Activated naive CD4-positive, alpha-beta T cell treated with anti-CD3 and anti-CD28 coated beads, Interleukin-2, amount 50 U/mL, for 72 hours (primary cell): ENCODE data around the gene ENAH. TPM values are rescaled to one million over a fixed set of nuclear protein-coding genes. Genes with fewer than 3 reads are reported as not detected.
"Not testable (repeated sequence)": the region's sequence is repeated elsewhere in the genome, so short reads cannot be mapped to it uniquely, and the experiment has no call there.

Source experiments
- ATAC-seq, 2 donors: fragments of 150-1000 bp; cut with Tn5 transposase; 2 replicates each; pipeline ENCODE4 v1.10.0; 2021; ENCODE audit warnings: mild to moderate bottlenecking in 2 of 2, moderate library complexity in 2 of 2
- DNase-seq, 2 donors: peaks; one replicate each; pipeline ENCODE4 v3.0.0; 2021 to 2022; ENCODE audit warnings: low spot score in 2 of 2
- H3K27ac Mint-ChIP-seq, 2 donors: one replicate each; pipeline ENCODE4 v1.8.0; 2022; ENCODE audit warnings: mild to moderate bottlenecking in 2 of 2, mixed read lengths in 2 of 2
- H3K36me3 Mint-ChIP-seq, 2 donors: one replicate each; pipeline ENCODE4 v1.8.0; 2022; ENCODE audit warnings: mixed read lengths in 2 of 2
- H3K9me3 Mint-ChIP-seq, 2 donors: one replicate each; pipeline ENCODE4 v1.8.0; 2022; ENCODE audit warnings: mixed read lengths in 2 of 2
- total RNA-seq, 2 donors: library from RNA; stranded (reverse); gene quantifications; one replicate each; pipeline ENCODE4 v1.2.3, GENCODE V29; 2022

The ENAH gene
- total RNA-seq, result under 1 TPM; 0.09 to 0.89 TPM

DNA sequence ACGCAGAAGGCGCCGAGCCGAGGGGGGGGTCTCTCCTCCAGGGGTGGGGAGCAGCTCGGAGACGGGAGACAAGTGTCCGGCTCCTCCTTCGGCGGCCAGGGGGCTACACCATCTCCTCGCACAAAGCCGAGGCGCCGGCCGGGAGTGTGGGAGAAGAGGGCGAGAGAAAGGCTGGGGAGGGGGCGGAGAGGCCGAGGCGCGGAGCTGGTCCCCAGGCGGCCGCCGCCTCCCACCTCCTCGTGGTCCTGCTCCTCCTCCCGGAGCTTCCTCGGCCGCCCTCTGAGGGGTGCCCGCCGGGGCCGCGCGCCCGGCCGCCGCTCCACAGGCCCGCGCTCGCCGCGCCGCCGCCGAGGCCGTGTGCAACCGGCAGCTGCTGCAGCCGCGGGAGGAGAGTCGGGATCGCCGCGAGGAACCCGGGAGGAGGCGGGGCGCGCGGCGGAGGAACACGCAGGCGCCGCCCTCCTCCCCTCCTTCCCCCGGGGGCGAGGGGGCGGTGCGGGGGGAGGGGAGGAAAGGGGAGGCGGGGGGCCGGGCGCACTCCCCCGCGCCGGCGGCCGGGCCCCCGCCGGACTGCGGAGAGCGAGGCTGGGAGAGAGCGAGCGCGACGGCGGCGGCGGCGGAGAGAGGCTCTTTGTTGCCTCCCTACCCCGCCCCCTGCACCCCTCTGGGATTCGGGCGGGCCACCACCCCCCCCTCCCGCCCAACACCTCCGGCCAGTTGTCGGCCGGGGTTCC, at the start of gene ENAH:
Gene ENAH, minus strand, starts transcription at position 395 of the 734 bp plus-strand sequence. CDS start 433 bp downstream, outside the sequence.
- Mint-ChIP-seq H3K27ac (peak within 1 kb of the TSS in 1 of 2 donors; percentile 88), H3K36me3 (peaks cover 7% of the 10 kb centered on the region in 2 donors), H3K9me3 (no peaks in the 10 kb centered on the region)
- peak; percentile 76 to 79 for ATAC-seq
- peak in 1 of 2 donors; percentile 46 for DNase-seq

DNA sequence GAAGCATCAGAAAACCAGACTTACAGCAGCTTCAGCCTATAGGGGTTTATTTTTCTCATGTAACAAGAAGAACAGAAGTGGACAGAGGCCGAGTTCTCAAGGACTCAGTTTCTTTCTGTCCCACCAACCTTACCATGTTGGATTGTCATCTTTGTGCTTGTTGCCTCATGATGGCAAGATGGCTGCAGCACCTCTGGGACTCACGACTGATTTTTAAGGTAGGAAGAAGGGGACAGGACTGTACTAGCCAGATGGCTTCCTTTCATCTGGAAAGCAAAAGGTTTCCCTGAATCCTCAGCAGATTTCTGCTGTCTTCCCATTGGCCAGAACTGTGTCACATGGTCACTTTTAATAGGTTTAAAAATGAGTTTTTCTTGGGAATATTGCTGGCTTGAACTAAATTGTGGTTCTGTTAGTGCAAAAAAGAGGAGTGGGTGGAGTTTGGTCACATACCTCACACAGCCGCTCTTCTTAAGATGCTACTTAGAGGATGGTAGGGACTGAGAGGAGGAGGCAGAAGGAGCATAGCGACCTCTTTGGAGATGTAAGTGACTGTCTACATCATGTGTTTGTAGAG, 48.1 kb upstream of the ENAH start:
- no peak overlapping the region for H3K27ac Mint-ChIP-seq
- DNase-seq (no peak), ATAC-seq (no peak)
- no peaks in the 10 kb centered on the region for H3K9me3 Mint-ChIP-seq
- no peaks in the 10 kb centered on the region for H3K36me3 Mint-ChIP-seq

DNA sequence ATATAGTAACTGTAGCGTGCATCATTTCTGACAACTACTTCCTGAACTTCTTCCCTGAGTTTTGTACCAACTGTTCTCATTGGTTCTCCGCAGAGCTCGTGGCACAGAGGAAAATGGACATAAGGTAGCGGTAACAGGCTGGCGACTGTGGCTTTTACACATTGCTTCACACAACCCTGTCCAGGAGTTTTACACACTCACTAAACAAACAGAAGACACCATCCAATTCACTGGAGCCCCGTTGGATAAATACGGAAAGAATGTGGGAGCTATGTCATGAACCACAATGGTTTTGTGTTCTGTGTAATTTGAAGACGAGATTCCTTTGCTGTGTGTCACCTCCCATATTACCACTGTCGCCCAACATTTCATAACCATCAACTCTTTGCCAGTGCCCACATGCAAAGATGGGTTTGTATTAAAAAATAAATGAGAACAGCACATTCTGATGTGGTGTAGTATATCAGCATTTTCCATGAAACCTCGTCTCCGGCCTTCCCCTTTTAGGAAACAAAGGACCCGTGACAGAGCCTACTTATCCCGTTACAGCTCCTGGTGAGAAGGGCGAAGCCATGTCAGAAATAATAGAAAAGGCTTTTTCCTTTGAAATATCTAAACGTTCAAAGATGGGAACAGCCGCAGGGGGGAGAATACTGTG, 47.4 kb upstream of the ENAH start:
- ATAC-seq (no peak), DNase-seq (no peak)
- Mint-ChIP-seq H3K27ac (no peak overlapping the region), H3K9me3 (no peaks in the 10 kb centered on the region), H3K36me3 (no peaks in the 10 kb centered on the region)

DNA sequence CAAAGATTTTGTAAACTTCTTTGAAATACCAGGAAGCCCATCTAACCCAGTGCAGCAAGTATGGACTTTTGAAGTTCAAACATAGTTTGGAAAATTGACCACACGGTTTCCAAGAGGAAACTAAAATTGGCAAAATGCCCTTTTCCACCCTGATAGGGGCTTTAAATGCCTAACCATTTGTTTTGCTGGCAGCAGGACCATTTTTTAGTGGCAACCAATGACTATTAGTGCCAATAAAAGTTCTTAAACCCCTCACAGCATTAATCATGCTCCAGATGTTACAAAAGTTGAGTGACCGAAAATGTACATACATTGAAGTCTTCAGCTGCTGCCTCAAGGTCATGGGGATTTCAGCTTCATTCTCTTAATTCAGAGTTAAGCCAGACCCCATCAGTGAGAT, 46.4 kb upstream of the ENAH start:
- ATAC-seq, result no peak
- H3K27ac Mint-ChIP-seq, result no peak overlapping the region
- no peaks in the 10 kb centered on the region for H3K9me3 Mint-ChIP-seq

DNA sequence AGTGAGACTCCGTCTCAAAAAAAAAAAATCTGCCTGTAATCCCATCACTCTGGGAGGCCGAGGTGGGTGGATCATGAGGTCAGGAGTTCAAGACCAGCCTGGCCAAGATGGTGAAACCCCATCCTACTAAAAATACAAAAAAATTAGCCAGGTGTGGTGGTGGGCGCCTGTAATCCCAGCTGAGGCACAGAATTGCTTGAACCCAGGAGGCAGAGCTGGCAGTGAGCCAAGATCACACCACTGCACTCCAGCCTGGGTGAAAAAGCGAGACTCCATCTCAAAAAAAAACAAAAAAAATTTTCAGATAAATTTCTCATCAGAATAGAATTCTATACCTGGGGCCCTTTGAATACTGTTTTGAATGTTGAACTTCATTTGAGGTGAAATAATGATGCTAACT, 45.3 kb upstream of the ENAH start:
- H3K27ac Mint-ChIP-seq, ATAC-seq, DNase-seq, H3K9me3 Mint-ChIP-seq, H3K36me3 Mint-ChIP-seq: not testable (repeated sequence)

More for the DNA sequence above, 46.4 kb upstream of the ENAH start:
- H3K36me3 Mint-ChIP-seq, result no peaks in the 10 kb centered on the region
- DNase-seq, result no peak

DNA sequence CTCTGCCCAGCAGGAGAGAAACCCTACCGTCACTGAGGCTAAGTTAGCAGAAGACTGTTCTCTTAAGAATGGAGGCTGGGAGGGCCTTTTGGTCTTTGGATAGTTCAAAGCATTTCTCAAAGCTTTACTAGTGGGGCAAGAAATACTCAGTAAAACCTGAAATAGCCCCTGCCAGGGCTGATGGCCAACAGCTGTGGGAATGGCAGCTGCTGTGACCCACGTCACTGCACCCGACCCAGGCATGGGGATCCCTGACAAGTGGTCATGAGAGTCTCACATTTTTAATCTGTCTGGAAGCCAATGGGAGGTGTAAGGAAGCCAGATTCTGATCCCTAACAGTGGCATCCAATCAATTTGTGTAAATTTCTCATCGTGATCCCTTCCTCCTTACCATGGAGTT, 44.5 kb upstream of the ENAH start:
- H3K27ac Mint-ChIP-seq, result no peak overlapping the region
- ATAC-seq (no peak), DNase-seq (no peak)
- no peaks in the 10 kb centered on the region for H3K9me3 Mint-ChIP-seq
- H3K36me3 Mint-ChIP-seq, result no peaks in the 10 kb centered on the region

DNA sequence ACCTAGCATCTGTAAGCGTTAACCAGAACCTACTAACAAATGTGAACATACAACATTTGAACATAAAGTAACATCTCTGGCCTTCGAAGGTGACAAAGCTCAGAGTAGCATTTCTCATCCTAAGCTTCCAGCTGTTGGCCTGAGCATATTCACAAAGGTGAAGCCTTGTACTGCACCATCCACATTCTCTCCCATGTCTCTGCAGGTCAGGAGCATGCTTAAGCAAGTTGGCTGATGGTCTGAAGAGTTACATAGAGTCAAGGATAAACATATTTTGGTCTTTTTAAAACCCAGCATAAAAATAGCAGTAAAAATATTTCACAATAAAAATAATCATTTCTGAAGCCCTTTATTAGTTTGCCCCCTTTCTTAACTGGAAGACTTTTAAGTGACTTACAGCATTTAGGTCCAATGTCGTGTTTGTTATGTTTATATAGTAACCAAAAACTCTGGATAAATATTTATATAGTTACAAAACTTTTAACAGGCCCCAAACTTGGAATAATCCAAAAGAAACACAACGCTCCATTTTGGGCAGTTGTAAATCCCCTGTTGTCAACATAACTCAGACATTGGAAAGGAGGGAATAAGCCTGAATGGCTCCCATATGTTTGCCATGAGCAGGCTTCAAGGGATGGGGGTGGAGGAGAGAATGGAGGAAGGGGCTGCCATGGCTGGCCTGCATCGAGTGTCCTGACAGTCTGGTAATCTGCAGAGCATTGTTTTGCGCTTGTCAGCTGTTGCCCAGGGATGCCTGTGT, 42.8 kb upstream of the ENAH start:
- H3K9me3 Mint-ChIP-seq, result no peaks in the 10 kb centered on the region
- DNase-seq, result no peak
- no peak for ATAC-seq
- H3K27ac Mint-ChIP-seq, result no peak overlapping the region
- no peaks in the 10 kb centered on the region for H3K36me3 Mint-ChIP-seq

DNA sequence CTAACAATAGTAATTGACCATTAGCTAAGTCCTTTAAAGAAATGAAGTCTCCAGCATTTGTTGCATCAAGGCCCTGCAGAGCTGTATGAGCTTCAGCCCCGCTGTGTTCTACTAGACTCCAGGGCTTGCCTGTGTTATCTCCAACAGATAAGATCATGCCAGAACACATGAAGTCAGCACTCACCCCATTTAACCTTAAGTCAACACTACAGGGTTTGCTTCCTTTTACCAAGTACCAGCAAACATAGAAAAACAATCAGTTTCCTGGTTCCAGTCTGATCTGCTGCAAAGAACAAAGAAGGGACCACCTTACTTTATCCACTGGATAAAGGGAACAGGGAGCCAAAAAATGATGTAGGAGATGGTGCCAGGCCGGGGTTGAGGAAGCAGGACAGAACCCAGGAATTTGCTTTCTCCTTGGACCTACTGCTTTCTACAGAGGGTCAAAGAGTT, 41.3 kb upstream of the ENAH start:
- no peak overlapping the region for H3K27ac Mint-ChIP-seq
- no peaks in the 10 kb centered on the region for H3K9me3 Mint-ChIP-seq
- DNase-seq (no peak), ATAC-seq (no peak)
- no peaks in the 10 kb centered on the region for H3K36me3 Mint-ChIP-seq

DNA sequence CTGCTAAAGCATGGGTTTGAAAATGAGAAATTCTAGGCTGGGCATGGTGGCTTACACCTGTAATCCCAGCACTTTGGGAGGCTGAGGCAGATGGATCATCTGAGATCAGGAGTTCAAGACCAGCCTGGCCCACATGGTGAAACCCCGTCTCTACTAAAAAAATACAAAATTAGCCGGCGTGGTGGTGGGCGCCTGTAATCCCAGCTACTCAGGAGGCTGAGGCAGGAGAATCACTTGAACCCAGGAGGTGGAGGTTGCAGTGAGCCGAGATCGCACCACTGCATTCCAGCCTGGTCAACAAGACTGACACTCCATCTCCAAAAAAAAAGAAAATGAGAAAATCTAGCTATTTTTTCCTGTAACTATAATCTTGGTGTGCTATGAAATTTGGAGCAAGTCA, 40.8 kb upstream of the ENAH start:
- not testable (repeated sequence) for H3K36me3 Mint-ChIP-seq, H3K9me3 Mint-ChIP-seq, H3K27ac Mint-ChIP-seq, ATAC-seq, DNase-seq

DNA sequence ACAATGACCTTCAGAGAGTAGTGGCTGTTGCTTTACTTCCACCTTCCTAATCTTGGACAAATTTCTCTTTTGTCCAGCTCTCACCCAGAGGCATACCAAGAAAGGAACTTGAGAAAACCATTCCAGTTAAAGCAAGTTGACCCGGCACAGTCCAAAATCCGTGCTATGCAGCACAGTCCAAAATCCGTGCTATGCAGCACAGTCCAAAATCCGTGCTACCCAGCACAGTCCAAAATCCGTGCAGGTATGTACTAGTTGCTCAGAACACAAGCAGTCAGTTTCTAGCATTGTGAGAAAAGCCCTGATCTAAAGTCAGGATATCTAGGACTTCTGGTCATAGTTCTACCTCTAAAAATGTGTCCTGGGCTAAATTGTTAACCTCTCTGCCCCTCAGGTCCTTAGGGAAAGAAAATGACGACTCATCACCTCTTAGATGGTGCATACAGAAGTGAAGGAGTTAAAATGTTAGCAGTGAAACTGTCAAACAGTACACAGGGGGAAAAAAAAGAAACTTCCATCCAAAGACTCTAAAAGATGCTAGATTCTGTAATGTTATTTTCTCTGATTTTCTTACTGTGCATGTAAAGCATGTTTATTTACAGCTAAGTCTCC, 40.3 kb upstream of the ENAH start:
- DNase-seq (no peak), ATAC-seq (no peak)
- Mint-ChIP-seq H3K9me3 (no peaks in the 10 kb centered on the region), H3K27ac (no peak overlapping the region), H3K36me3 (no peaks in the 10 kb centered on the region)

DNA sequence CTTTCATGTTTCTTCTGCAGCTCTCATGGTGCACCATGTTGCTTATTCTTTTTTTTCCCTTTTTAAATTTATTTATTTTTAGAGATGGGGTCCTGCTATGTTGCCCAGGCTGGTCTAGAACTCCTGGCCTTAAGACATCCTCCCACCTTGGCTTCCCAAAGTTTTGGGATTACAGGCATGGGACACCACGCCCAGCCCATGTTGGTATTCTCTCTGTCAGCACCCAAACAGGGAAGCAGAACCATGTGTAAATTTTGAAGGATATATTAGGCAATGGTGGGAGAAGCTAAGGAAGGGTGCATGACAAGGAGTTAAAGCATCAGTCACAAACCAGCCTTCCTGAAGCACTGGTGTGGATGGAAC, 39.6 kb upstream of the ENAH start:
- no peak for ATAC-seq
- no peak overlapping the region for H3K27ac Mint-ChIP-seq
- H3K9me3 Mint-ChIP-seq, result no peaks in the 10 kb centered on the region
- no peaks in the 10 kb centered on the region for H3K36me3 Mint-ChIP-seq
- no peak for DNase-seq

DNA sequence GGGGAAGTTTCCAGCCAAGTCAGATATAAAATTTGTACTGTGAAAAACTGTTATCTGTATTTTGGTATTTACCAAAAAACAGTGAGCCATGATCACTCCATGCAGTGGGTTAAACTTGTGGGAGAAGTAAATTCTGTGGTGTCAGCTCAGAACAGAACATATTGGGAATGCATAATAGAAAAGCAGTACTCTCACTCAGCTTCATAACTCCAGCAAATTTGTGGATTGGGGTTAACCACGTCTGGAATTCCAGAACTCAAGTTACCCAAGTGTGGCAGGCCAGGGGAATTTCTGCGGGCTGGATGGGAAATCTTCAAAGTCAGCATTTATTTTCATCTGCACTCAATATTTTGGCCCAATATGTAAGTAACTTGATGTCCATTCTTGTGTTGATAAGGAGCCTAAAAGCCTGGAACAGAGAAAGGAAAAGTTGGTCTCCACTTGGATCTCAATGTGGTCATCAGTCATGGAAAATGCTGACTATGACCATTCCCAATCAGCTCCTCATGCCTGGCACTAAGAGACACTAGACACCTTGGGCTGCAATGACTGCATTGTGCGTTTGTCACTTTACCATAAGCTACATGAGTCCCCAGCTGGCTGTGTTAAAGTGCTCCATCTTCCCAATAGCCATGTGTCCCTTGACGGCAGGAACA, 39.1 kb upstream of the ENAH start:
- ATAC-seq, result no peak
- H3K36me3 Mint-ChIP-seq, result no peaks in the 10 kb centered on the region

DNA sequence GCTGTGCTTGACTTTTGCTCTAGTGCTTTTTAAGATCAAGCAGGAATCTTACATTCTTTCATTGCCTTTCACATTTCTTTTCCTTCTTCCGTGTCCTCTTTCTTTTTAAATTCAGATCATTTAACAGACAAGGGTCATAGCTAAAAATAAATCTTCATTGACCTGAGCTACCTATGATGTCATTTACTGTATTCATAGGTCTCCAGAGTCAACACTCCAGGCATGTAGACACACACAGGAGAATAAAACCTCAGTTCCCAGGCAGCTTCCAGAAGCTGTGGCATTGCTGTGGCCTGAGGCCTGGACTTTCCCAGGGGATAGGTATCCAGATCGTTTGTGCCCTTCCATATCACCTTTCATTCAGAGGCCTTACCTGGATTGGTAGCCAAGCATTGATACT, 38.5 kb upstream of the ENAH start:
- no peak for ATAC-seq
- no peak overlapping the region for H3K27ac Mint-ChIP-seq
- DNase-seq, result no peak
- H3K36me3 Mint-ChIP-seq, result no peaks in the 10 kb centered on the region
- no peaks in the 10 kb centered on the region for H3K9me3 Mint-ChIP-seq

More for the DNA sequence above, 39.1 kb upstream of the ENAH start:
- H3K27ac Mint-ChIP-seq, result no peak overlapping the region
- DNase-seq, result no peak
- no peaks in the 10 kb centered on the region for H3K9me3 Mint-ChIP-seq

DNA sequence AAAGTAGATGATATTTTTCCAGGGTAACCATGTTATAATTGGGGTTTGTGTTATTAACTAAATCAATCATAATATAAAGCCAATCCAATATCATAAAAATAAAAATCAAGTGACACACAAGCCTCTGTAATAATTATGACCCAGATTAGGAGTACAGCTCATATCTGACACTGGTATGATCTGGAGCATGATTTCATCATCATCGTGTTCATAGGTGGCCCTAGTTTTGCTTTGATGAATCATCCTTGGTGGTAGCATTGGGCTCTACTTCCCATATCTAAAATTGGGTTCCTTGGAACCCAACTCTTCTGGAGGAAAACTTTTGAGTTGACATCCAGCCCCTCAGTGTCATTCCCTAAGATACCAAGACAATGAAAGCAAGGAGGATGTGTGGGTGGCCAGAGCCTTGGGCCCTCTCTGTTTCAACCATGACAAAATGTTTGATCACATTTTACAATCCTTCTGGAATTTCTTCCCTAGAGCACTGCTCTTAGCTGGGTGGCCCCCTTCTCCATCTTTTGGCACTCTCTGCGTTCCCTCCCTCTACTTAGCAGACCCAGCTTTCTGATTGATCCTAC, 37.0 kb upstream of the ENAH start:
- DNase-seq, result no peak
- no peak overlapping the region for H3K27ac Mint-ChIP-seq
- no peaks in the 10 kb centered on the region for H3K9me3 Mint-ChIP-seq
- no peaks in the 10 kb centered on the region for H3K36me3 Mint-ChIP-seq
- ATAC-seq, result no peak

DNA sequence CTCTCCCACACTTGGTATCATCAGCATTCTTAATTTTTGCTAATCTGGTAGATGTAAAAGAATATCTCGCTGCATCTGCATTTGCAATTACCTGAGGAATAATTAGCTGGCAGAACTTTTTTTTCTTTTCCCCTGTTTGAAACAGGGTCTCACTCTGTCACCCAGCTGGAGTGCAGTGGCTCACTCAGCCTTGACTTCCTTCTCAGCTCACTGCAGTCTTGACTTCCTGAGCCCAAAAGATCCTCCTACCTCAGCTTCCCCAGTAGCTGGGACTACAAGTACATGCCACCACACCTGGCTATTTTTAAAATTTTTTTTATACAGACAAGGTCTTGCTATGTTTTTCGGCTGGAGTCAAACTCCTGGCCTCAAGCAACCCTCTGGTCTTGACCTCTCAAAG, 35.4 kb upstream of the ENAH start:
- DNase-seq, result no peak
- H3K27ac Mint-ChIP-seq, result no peak overlapping the region
- no peak for ATAC-seq
- H3K9me3 Mint-ChIP-seq, result no peaks in the 10 kb centered on the region
- H3K36me3 Mint-ChIP-seq, result no peaks in the 10 kb centered on the region
